ENCODE results near the gene SLC6A20.

DNA sequence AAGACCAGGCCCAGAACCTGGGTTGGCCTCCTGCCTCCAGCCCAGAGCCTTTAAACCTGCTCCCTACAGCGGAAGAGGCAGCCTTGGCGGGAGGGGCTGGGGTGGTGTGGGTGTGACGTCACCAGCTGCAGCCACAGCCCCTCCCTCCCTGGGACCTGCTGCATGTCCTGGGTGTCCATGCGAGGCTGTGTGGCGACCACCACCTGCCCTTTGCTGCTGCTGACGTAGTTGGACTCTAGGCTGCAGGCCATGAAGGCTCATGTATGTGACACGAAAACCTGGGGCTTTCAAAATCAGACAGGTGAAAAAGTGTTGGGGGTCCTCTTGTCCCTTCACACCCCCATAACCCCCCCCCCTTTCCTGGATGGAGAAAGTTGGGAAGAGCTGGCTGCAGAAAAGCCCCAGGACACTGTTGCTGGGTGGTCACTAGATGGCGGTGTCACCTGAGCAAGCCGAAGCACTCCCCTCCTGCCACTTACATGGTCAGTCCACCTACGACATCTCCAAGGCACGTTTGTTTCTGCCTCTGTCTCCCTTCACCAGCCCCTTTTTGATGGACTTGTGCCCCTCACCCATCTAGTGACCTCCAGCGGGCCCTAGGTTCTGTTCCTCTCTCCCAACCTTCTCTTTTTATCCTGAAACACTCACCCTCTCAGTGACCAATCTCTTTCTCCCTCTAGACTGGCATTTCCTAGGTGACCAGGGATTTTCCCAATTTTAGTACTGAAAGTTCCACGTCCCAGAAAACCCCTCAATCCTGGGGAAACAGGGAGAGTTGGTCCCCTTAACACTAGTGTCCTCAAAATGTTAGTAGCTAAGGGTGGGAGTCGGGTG, 35.2 kb downstream of the SLC6A20 start:
- TF ChIP-seq FOXM1 (IDR thresholded peaks at IDR 0.05; ENCODE audit: borderline replicate concordance) (no peak), BHLHE40 (IDR thresholded peaks at IDR 0.05; ENCODE audit: borderline replicate concordance) (no peak), TARDBP (IDR thresholded peaks at IDR 0.05) (no peak), LEF1 (IDR thresholded peaks at IDR 0.05; ENCODE audit: borderline replicate concordance) (no peak), FOXK2 (IDR thresholded peaks at IDR 0.05) (no peak), HDGF (IDR thresholded peaks at IDR 0.05; ENCODE audit: borderline replicate concordance) (no peak), SP1 (IDR thresholded peaks at IDR 0.05) (no peak), SUZ12 (IDR thresholded peaks at IDR 0.05) (no peak), NFRKB (IDR thresholded peaks at IDR 0.05) (no peak)
